ENCODE data around the gene USP32.

DNA sequence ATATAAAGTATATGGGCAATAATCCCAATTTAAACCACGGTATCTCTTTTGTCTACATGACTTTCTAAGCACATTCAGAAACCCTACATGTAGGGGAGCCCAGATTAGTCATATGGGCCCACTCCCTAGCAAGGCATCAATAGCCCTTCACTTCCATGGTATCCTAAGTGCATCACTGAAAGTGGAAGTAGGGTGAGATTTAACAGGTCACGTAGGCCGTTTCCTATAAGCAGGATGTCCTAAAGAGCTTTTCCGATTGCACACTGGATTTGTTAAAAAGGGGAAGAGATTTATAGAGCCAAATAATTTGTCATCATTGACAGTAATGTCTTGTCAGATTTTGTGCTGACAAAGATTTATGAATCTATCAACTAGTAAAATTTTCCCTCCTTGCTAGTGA is 203.2 kb downstream of the USP32 start:
- TF ChIP-seq, protein P1, sequence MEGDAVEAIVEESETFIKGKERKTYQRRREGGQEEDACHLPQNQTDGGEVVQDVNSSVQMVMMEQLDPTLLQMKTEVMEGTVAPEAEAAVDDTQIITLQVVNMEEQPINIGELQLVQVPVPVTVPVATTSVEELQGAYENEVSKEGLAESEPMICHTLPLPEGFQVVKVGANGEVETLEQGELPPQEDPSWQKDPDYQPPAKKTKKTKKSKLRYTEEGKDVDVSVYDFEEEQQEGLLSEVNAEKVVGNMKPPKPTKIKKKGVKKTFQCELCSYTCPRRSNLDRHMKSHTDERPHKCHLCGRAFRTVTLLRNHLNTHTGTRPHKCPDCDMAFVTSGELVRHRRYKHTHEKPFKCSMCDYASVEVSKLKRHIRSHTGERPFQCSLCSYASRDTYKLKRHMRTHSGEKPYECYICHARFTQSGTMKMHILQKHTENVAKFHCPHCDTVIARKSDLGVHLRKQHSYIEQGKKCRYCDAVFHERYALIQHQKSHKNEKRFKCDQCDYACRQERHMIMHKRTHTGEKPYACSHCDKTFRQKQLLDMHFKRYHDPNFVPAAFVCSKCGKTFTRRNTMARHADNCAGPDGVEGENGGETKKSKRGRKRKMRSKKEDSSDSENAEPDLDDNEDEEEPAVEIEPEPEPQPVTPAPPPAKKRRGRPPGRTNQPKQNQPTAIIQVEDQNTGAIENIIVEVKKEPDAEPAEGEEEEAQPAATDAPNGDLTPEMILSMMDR (optimal IDR thresholded peaks at IDR 0.05 in 1 of 3, IDR thresholded peaks at IDR 0.05 in 1 of 3, conservative IDR thresholded peaks at IDR 0.05 in 1 of 3; ENCODE audit: extremely low read depth in 1 of 3, insufficient read depth in 2 of 3, low read length in 3 of 3), result no peak
- TF ChIP-seq EZH2 (IDR thresholded peaks at IDR 0.05; ENCODE audit: low read length), result no peak
